ENCODE data around the gene LAMP1. TPM values are rescaled to one million over a fixed set of nuclear protein-coding genes. Genes with fewer than 3 reads are reported as not detected.

Gene LAMP1
- total RNA-seq, 4 donors from 2014 or later, result 106 to 178 (median 125) TPM

DNA sequence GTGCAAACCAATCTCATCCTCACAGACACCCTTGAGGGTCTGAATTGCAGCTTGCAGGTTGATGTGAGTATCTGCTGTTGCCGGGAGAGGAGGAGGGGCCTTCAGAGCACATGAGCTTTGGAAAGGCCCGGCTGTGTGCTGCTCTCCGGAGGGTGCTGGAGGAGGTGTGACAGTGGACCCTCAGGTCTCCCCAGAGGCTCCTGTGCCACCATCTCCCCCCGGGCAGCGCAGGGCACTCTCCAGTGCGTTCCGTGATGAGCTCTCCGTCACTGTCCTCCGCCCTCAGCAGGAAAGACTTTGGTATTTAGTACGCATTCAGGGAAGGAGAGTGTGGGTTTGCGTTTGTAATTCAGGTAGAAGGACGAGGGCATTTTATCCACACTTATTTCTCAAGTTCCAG, 20.0 kb downstream of the LAMP1 start:
- TF ChIP-seq, protein P1, sequence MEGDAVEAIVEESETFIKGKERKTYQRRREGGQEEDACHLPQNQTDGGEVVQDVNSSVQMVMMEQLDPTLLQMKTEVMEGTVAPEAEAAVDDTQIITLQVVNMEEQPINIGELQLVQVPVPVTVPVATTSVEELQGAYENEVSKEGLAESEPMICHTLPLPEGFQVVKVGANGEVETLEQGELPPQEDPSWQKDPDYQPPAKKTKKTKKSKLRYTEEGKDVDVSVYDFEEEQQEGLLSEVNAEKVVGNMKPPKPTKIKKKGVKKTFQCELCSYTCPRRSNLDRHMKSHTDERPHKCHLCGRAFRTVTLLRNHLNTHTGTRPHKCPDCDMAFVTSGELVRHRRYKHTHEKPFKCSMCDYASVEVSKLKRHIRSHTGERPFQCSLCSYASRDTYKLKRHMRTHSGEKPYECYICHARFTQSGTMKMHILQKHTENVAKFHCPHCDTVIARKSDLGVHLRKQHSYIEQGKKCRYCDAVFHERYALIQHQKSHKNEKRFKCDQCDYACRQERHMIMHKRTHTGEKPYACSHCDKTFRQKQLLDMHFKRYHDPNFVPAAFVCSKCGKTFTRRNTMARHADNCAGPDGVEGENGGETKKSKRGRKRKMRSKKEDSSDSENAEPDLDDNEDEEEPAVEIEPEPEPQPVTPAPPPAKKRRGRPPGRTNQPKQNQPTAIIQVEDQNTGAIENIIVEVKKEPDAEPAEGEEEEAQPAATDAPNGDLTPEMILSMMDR (IDR thresholded peaks at IDR 0.05; ENCODE audit: low read depth), result no peak

DNA sequence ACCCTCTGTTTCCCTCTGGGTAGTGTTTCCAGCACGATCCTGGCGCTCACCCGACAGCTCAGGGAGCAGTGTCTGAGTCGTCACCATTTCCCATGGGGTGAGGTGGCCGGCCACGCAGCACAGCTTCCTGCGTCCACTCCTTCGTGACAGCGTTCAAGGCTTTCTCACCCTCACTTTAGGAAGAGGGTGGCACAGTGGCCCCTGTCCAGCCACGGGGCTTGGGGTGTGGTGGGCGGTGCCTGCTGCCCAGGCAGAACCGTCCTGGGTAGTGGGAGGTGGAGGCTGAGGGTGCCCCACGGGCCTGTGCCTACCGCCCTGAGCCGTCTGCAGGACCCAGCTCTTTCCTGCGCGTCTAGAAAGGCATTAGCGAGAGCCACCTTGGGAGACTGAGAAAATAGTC, 21.9 kb downstream of the LAMP1 start:
- TF ChIP-seq, protein P1 (IDR thresholded peaks at IDR 0.05; ENCODE audit: low read depth), result no peak

DNA sequence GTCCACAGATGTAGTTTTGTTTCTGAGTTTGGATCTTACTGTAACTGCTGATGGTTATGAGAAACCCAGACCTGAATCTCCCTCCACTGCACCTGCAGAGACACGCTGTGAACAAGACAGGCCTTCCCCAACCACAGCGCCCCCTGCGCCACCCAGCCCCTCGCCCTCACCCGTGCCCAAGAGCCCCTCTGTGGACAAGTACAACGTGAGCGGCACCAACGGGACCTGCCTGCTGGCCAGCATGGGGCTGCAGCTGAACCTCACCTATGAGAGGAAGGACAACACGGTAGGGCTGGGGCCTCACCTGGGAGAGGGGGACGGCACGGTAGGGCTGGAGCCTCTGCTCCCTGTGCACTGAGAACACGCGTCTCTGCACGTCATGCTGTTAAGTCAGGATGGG, 22.3 kb downstream of the LAMP1 start:
- TF ChIP-seq, protein P1 (IDR thresholded peaks at IDR 0.05; ENCODE audit: low read depth), result no peak

DNA sequence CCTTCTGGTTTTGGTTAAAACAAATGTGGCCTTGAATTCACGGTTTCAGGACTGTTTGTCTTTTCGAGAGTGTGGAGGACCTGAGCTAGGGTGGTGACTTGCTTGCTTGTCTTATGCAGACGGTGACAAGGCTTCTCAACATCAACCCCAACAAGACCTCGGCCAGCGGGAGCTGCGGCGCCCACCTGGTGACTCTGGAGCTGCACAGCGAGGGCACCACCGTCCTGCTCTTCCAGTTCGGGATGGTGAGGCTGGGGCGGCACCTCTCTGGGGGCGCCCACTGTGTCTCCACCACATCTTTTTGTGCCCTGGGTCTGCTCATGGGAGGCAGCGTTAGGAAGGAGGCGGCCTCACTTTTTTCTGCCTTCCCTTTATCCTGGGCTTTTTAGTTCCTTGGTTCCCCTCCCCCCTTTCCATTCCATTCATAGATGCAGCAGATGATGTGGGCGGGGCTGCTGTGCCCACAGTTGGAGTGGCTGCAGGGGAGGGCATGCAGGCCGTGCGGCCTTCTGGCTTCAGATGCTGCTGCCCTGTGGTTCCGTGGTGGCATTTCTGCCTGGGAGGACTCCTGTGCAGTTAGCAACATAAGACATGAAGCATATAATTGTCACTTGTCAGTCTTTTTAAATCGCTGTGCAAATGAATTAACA, 23.3 kb downstream of the LAMP1 start:
- TF ChIP-seq, protein P1 (IDR thresholded peaks at IDR 0.05; ENCODE audit: low read depth), result no peak

DNA sequence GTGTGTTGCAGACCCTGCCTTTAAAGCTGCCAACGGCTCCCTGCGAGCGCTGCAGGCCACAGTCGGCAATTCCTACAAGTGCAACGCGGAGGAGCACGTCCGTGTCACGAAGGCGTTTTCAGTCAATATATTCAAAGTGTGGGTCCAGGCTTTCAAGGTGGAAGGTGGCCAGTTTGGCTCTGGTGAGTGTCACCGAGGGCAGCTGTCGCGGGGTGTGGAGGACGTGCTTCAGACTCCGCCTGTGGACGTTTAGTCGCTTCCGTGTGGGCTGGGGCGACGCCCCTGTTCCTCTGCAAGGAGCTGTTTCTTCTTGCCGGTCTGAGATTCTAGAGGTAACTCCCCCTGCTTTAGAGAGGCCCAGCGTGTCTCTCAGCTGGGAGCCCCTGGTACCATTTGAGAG, 24.5 kb downstream of the LAMP1 start:
- TF ChIP-seq, protein P1 (IDR thresholded peaks at IDR 0.05; ENCODE audit: low read depth), result no peak

DNA sequence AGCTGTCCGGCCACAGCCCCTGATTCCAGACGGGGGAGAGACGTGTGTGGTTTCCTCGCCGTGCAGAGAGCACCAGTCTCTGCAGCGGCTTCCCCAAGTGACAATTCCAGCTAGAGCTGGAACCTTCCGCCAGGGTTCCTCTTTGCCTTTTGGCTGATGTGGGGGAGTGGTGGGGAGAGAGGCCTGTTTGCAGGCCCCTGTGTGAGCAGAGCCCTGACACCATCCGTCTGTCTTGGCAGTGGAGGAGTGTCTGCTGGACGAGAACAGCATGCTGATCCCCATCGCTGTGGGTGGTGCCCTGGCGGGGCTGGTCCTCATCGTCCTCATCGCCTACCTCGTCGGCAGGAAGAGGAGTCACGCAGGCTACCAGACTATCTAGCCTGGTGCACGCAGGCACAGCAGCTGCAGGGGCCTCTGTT, 25.0 kb downstream of the LAMP1 start:
- TF ChIP-seq, protein P1 (IDR thresholded peaks at IDR 0.05; ENCODE audit: low read depth), result no peak

DNA sequence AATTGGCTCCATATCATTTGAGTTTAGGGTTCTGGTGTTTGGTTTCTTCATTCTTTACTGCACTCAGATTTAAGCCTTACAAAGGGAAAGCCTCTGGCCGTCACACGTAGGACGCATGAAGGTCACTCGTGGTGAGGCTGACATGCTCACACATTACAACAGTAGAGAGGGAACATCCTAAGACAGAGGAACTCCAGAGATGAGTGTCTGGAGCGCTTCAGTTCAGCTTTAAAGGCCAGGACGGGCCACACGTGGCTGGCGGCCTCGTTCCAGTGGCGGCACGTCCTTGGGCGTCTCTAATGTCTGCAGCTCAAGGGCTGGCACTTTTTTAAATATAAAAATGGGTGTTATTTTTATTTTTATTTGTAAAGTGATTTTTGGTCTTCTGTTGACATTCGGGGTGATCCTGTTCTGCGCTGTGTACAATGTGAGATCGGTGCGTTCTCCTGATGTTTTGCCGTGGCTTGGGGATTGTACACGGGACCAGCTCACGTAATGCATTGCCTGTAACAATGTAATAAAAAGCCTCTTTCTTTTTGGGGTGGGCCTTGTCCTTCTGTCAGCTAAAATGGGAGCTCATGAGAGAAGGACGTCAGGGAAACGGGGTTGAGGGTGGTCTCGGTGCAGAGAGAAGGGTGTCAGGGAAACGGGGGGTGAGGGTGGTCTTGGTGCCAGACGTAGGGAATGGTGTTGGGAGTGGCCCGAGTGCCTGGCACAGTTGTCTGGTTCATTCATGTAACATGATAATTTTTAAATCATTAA, 26.0 kb downstream of the LAMP1 start:
- TF ChIP-seq, protein P1 (IDR thresholded peaks at IDR 0.05; ENCODE audit: low read depth), result no peak

All from subcutaneous adipose tissue (tissue), 4 donors.